DMS53 (cell line): Measurements from ENCODE around the gene ZNRF4.
"Not testable (repeated sequence)": the region's sequence is repeated elsewhere in the genome, so short reads cannot be mapped to it uniquely, and the experiment has no call there.

Experiments
- DNase-seq: peaks from one replicate; lab custom pipeline; 2025; lab: John Stamatoyannopoulos, UW

The ZNRF4 gene

DNA sequence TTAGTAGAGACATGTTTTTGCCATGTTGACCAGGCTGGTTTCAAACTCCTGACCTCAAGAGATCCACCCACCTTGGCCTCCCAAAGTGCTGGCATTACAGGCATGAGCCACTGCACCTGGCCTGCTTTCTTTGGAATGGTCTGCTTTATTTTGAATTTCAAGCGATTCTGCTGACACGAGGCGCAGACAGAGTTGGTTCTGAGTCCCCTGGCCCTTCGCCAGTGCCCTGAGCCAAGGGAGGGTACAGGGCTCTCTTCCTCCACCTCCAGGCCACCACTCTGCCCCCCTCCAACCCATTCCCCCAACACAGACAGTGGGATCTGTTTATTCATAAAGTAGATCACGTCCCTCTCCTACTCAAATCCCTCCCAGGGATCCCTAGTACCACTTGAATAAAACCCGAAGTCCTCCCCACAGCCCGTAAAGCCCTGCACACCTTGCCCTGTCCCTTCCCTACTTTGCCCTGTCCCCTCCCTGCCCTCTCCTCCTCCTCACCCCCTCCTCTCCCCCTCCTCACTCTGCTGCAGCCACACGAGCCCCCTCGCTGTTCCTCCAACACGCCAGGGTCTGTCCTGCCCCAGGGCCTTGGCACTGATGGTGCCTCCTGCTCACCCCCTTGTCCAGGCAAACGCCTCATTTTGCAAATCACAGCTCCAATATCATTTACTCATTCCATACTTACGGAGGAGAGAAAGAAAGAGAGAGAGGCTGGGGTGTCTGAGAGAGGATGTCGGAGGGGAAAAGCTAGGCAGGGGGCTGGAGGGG lies 22.4 kb downstream of the ZNRF4 start:
- DNase-seq: no peak

DNA sequence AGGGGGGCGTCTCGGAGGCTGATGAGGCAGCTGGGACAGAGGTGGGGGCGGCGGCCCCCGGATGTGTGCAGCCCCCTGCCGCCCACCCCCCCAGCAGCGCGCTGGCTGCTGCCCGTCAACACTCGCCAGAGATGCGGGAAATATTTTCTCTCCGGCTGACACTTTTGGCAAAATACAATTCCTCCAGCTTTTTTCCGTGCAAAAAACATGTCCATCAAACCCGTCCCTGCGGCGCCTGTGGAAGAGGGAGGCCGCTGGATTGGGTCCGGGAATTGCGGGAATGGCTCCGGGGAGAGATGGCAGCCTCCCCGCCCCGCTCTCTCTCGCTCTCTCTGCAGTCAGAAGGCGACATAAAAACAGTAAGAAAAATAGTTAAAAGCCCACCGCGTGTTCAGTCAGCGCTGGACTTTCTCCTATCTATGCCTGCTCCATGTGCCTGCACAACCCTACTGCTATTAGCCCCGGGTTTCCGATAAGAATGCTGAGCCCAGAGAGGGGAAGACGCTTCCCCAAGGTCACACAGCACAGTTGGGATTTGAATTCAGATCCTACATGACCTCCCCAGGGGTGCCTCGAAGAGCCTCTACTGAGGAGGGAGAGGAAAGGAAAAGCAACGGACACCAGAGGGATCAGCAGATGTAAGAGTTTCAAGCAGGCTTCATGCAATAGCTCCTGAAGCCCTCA lies 23.2 kb downstream of the ZNRF4 start:
- no peak for DNase-seq

DNA sequence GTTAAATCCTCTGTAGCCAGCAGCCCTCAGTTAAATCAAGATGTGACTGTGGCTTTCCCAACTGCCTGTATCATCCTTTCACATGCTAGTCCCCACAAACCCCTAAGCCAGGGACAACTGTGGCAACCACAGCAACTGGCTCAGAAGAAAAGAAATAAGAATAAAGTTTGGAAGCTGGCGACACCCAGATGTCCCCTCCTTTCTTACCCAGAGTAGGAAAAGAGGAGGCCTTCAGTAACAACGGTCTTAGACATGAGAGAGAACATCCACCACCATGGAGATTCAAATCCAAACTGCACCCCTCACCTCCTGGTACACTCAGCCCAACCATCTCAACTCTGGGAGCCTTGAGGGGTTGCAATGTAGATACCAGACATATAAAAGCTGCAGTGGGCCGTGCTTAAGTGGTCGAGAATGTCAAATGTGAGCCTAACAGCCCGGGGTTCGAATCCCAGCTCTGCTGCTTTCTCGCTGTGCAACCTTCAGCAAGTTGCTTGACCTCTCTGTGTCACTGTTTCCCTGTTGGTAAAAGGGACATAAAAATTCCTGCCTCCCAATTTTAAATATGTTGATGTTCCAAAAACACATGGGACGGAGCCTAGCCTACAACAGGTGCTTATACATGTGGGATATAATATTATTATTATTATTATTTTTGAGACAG lies 23.8 kb downstream of the ZNRF4 start:
- DNase-seq: no peak

DNA sequence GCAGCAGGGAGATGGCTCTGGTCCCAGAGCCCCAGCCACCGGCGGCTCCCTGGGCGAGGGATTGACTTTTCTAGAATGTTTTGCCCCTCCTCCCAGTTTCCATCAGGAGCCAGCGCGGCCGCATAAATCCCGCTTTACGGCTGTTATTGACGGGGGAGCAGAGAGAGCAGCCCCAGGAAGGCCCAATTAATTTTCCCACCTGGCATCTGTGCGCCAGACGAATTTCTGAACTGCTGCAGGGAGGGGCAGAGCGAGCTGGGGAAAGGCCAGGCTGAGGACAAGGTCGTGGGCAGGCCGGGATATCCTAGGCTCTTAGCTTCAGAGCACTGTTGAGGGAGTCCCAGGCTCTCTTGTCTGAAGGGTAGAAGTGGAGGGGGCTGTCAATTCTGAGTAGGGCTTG lies 24.7 kb downstream of the ZNRF4 start:
- DNase-seq: no peak

DNA sequence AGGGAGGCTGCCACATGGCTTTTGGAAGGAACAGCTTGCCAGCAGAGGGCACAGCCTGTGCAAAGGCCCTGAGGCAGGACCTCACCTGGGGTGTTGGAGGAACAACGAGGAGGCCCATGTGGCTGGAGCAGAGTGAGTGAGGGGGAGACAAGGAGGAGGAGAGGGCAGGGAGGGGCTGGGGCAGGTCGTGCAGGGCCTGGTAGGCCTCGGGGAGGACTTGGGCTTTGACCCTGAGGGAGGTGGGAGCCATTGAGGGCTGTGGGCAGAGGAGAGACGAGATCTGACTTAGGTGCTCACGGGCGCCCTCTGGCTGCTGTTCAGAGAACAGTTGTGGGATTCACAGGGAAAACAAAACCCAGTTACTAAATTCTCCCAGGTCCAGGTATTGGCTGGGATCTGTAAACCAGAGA lies 25.2 kb downstream of the ZNRF4 start:
- DNase-seq: peak; percentile 39

DNA sequence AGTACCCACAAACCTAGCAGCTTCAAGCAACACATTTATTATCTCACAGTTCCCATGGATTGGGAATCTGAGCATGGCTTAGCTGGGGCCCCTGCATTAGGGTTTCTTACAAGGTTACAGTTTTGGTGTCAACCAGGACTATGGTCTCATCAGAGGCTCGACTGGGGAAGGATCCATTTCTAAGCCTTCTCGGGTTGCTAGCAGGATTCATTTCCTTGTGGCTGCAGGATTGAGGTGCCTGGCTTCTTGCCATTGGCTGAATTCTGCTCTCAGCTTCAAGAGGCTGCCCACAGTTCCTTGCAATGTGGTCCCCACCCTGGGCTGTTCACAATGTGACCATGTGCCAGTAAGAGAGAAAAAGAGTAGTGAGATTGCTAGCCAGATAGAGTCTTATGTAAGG lies 26.7 kb downstream of the ZNRF4 start:
- DNase-seq: no peak

DNA sequence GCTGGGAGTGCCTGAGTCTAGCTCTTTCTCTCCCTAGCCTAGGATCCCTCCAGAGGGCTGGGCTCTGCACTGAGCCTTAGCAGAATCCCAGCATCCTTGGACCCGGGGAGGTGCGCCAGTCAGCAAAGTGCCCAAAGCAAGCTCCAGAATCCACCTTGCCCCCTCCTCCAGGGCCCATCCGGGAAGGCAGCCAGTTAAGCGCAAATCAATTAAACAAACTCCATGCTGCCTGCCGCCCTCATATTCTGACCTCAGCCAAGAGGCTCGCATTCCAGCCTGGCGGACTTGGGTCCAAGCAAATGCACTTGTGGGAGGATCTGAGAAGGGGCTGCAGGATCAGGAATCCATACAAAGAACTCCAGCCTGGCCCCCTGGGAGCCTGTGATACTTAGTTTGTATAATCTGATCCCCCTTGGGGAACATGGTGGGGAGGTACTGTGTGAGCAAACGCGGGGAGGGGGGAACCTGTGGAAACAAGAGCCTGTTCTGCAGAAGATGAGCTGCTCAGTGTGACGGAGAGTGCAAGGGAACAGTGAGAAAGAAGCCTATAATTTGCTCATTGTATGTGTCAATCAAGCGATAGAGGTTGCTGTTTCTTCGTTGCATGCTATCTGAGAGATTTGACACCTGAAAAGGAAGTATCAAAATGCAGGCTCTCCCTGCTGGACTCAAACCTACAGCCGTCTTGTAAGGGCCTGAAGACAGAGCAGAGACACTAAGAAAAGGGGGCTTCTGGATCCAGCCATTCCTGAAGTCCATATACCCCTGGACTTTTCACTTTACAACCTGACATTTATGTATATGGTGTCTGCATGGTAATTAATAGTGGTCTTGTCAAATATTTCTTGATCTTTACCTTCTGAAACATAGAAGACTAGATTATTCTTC lies 29.4 kb downstream of the ZNRF4 start:
- no peak for DNase-seq

DNA sequence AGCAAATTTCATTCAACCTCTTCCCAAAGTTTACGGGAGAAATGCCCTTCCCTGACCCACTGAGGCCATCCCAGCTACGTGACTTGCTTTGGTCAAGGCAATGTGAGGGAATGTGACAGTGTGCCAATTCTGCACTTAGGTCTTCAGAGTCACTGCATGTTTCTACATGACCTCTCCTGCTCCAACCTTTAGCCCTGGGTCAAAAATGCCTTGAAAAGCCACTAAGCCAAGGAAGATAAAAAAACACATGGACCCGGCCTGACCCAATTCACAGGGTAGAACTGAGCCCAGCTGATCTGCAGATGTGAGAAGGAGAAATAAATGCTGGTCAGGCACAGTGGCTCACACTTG lies 30.0 kb downstream of the ZNRF4 start:
- no peak for DNase-seq

DNA sequence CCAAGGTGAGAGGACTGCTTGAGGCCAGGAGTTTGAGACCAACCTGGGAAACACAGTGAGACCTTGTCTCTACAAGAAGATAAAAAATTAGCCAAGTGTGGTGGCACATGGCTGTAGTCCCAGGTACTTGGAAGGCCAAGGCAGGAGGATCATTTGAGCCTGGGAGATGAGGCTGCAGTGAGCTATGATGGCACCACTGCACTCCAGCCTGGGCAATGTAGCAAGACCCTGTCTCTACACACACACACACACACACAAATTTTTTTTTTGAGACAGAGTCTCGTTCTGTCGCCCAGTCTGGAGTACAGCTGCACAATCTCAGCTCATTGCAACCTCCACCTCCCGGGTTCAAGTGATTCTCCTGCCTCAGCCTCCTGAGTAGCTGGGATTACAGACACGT lies 30.4 kb downstream of the ZNRF4 start:
- DNase-seq: not testable (repeated sequence)

DNA sequence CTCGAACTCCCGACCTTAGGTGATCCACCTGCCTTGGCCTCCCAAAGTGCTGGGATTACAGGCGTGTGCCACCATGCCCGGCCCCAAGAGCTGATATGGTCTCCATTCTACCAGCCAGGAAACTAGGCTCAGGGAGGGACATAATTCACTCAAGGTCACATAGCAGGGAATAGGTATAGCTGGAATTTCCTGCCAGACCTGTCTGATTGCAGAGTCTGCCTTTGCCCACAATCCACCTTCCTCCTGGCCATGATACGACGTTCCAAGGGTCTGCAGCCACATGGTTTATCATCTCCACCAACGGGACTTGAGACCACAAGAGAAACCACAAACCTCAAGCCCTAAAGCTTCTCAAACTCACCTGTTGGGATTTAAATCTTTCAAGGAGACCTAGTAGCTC lies 32.0 kb downstream of the ZNRF4 start:
- DNase-seq: no peak

DNA sequence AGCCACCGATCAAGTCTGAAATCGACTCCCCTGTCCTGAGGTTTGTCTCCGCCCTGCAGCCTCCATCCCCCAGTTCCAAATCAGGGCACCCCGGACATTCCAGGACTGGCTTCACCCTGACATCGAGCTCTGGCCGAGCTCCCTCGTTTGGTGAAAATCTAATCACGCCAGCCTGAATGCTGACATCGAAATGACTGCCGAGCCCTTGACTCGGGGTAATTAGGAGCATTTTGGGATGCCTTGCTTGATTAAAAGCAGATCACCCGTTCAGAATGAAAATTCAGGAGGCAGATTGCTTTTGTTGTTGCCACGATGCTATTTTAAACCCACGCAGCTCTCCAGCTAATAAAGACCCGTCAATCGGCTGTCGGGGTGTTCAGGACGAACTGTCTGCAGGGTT lies 34.3 kb downstream of the ZNRF4 start:
- no peak for DNase-seq

DNA sequence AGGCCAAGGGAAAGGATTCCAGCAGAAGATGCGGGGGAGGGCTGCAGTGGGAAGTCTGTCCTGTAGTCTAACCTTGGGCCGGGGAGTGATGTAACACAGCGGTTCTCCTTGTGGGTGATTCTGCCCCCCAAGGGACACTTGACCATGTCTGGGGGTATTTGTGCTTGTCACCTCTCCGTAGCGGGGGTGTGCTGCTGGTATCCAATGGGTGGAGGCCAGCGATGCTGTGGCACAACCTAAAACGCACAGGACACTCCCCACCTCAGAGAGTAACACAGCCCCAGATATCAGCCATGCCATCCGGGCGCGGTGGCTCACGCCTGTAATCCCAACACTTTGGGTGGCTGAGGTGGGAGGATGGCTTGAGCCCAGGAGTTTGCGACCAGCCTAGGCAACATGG lies 36.3 kb downstream of the ZNRF4 start:
- DNase-seq: no peak

DNA sequence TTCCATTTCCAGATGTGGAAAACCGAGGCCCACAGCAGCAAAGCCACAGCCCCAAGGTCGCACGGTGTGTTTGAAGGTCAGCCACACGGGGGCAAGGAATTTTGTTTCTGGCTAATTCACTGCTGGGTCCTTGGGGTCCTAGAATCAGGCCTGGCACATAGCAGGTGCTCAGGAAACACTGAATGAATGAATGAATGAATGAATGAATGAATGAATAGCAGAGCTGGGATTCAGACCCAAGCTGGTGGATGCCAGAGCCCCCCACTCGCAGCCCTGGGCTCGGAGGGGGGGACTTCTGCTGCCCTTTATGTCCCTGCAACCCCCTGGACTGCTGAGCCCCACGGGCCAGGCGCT lies 37.0 kb downstream of the ZNRF4 start:
- no peak for DNase-seq

DNA sequence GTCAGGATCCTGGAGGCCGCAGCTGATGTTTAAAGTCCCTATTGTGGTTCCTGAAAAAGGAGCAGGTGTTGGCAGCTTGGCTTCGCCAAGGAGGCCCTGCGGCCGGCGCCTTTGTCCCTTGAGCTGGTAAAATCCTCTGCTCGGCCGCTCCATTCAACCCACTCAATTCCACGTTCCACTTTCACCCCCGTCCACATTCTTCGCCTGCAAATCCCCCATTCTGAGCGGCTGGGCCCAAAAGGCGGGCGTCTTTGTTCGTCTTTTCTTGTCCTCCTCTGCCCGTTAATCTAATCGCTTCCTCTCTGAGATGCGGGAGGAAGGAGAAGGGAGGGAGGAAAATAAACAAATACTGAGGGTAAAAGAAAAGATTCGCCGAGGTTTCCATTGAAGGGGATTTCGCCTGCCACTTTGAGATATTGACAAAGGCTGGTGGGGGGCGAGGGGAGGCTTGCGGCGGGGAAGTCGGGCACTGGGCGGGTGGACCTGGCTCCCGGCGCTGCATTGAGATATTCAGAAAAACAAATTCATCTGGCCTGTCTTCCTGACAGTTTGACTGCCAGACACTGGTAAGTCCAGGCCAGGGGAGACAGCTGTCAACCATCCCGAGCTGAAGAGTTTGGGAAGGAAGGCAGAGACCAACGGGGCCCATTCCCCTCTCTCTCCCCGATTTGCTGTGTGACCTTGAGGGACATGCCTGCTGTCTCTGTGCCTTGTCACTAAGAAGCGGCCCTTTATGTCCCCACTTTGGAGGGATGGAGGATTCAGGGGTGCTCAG lies 37.6 kb downstream of the ZNRF4 start:
- DNase-seq: peak; percentile 22

DNA sequence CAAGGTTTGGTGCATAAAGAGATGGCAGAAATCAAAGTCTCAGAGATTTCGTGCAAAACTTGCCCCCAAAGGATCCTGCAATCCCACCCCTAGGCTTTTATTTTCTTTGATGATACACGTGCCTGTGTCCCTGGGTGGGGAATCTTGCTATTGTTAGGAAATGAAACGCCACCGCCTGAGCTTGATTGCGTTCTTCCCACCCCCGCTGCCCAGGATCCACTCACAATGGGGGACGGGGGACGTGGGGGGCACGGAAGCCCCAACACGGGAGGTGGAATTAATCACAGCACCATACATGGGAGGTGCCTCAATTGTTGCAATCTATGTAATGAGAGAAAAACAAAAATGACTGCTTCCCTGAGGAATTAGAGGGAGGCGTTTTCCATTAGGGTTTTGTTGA lies 39.6 kb downstream of the ZNRF4 start:
- no peak for DNase-seq

DNA sequence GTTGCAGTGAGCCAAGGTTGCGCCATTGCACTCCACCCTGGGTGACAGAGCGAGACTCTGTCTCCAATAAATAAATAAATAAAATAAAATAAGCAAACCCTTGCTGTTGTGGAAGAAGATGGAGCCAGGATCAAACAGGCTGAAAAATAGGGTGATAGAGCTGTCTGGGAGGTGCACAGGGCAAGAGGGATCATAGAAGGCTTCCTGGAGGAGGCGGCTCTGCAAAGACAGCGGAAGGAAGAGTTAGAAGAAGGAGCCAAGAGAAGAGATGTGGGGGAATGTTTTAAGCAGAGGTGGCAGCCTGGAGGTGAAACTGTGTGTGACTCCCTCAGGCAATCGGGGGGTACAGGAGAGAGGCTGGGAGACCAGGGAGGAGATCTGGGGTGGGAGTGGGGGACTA lies 40.6 kb downstream of the ZNRF4 start:
- DNase-seq: no peak

DNA sequence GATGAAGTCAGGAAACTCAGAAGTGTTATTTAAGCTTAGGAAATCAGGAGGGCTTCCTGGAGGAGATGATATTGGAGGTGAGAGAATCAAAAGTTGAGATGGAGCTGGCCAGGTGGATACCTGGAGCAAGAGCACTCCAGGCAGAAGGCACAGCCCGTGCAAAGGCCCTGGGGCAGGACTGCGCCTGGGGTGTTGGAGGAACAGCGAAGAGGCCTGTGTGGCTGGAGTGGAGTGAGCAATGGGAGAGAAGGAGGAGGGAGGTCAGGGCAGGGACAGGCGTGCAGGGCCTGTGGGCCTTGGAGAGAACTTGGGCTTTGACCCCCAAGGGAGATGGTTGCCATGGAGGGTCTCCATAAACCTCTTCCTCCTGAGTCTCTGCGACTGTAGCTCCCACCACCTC lies 42.1 kb downstream of the ZNRF4 start:
- no peak for DNase-seq

DNA sequence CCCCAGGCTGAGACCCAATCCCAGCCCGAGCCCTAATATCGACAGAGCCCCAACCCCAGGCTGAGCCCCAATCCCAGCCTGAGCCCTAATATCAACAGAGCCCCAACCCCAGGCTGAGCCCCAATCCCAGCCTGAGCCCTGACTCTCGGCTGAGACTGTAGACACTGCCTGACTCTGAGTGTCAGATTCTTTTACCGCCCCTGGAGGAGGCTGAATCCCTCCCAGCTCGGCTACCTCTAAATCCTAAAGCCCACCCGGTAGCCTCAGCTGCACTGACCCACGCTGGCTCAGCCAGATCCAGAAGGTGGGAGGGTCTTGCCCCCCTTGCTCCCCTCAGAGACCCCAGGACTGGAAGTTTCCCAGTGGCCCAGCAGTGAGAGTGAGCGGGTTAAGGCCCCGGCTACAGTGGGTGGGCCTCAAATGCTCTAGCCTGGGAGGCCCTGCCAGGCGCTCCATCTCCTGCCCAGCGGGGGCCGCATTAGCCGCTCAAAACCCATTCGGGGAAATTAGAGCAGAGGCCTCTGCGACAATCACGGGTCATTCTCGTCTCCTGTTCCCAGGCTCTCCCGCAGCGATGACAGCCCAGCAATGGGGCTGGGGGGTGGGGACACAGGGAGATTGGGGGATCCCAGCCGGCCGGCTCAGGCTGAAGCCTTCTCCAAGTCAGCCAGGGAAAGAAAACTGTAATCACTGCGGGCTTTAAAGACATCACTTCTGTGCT lies 43.8 kb downstream of the ZNRF4 start:
- no peak for DNase-seq

DNA sequence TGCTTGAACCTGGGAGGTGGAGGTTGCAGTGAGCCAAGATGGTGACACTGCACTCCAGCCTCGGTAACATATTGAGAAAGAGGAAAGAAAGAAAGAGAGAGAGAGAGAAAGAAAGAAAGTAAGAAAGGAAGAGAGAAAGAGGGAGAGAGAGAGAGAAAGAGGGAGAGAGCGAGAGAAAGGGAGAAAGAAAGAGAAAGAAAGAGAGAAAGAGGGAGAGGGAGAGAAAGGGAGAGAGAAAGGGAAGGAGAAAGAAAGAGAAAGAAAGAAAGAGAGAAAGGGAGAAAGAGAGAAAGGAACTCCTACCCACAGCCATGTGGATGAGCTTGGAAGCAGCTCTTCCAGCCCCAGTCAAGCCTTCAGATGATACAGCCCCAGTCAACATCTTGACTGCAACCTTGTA lies 46.7 kb downstream of the ZNRF4 start:
- no peak for DNase-seq

DNA sequence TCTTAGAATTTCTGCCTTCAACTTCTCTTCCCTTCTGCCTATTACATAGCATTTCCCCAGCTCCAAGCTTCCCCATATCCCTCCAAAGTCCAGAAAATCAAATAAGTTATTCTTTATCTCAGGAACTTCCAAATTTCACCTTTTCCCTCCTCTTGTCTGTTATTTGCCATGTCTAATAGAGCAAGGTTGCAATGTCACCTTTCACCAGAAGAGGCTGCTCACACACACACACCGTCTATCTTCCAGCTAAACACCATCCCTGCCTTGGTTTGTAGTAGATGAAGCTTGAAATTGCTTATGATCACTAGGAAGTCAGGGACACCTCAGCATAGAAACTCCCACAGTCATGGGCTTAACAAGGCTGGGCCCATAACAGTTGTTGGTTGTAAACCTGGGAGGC lies 48.4 kb downstream of the ZNRF4 start:
- DNase-seq: peak; percentile 23

DNA sequence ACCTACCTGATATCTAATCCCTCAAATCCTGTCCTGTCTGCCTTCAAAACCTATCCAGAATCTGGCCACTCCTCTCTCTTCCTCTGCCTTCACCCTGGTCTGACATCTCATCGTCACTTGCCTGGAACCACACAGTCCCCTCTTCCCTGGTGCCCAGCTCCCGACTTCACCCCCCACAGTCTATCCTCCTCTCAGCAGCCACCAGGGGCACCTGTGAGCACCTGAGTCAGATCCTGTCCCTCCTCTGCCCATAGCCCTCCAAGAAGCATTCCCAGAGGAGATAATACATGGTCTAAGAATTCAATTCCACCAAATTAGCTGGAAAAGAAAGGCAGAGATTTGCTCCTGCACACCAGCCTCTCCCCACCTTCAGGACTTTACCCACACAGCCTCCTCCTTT lies 48.9 kb downstream of the ZNRF4 start:
- DNase-seq: peak; percentile 16
